GM18873 (cell line): ENCODE measurements around the gene TOR2A.
"Not testable (repeated sequence)": the region's sequence is repeated elsewhere in the genome, so short reads cannot be mapped to it uniquely, and the experiment has no call there.

ENCODE experiments used
- ATAC-seq: cut with Tn5 transposase; IDR thresholded peaks from one replicate; pipeline ENCODE4 v1.9.1; 2021; ENCODE audit warnings: mild to moderate bottlenecking, moderate library complexity, moderate number of reproducible peaks; ENCODE audit not compliant: unreplicated experiment, low FRiP score

Gene TOR2A

DNA sequence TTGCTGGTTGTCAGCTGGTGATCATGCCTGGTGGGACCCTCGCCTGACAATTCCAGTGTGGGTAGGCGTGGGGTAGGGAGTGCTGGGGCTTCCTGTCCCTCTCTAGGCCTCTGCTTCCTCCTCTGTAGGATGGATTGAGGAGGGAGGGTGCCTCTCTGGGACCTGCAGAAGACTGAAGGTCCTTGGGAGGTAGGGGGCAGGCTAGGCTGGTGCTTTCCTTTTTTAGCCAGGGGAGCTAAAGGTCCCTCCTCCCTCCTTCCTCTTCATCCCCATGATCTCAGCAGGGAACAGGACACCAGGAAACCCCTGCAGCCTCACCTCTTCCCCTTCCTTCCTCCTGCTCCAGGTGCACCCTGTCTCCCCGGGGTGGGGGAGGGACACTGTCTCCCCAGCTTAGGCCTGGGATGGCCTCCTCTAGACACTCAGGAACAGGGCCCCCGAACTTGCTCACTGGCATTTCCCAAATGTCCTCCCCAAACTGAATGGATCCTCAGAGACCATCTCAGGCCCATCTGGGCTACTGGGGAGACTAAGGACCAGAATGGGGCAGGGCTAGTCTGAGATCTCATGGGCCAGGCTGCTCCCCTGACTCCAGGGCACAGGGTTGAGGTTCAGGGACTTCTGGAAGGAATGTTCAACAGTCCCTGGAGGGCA is 35.0 kb upstream of the TOR2A start:
- no peak for ATAC-seq

DNA sequence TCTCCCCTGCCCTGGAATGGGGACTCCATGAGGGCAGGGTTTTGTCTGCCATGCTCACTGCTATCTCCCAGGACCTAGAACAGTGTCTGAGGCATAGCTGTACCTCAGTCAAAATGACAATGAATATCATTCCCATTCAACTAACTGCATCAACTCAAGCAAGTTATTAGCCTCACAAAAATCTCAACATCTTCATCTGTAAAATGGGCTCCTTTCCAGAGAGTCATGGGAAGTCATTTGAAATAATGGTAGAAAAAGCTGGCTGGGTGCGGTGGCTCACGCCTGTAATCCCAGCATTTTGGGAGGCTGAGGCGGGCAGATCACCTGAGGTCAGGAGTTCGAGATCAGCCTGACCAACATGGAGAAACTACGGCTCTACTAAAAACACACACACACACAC is 34.0 kb upstream of the TOR2A start:
- ATAC-seq: no peak

DNA sequence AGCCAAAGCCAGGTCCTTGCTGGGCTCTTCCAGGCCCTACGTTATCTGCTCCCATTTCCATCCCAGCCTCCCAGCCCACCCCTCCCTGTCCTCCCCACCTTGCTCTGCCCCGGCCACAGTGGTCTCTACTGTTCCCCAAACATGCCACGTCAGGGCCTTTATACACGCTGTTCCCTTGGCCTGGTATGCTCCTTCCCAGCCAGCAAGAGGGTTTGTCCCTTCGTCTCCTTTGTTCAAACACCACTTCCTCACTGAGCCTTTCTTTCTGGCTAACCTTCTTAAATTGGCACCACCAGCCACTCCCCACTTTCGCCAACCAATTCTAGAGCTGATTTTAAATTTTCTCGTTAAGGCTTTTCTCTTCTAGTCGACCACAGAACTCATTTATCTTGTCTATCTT is 33.6 kb upstream of the TOR2A start:
- no peak for ATAC-seq

DNA sequence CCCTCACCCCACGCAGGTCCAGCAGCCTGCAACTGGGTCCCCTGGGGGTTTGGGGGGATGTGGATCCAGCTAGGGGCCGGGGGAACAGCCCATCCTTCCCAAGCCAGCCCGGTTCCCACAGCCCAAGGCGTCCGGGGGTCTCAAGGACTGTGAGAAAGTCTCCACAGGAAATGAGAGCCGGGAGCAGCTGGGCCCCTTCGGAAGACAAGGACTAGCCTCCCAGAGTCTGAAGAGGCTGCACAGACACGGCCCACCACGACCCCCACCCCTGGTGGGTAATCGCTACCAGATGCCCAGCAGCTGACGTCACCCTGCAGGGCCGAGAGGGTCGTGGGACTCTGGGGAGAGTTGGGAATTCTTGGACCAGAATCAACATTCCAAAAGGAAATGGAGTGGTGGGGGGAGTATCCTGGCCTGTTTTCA is 32.8 kb upstream of the TOR2A start:
- no peak for ATAC-seq

DNA sequence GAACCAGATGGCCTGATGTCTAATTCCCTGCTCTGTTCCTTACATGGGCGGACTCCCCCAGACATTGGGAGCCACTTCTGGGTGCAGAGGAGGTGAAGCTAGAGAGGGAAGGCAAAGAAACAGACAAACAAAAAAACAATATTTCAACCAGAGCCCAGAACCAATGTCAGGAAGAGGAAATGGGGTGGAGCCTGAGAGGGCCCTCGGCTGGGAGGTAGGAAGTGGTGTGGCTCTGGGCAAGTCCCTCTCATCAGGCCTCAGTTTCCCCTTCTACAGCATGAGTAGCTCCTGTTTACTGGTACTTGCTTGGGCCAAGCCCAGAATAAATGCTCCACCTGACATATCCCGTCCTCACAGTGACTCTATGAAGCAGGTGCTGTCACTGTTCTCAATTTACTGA is 32.3 kb upstream of the TOR2A start:
- no peak for ATAC-seq

DNA sequence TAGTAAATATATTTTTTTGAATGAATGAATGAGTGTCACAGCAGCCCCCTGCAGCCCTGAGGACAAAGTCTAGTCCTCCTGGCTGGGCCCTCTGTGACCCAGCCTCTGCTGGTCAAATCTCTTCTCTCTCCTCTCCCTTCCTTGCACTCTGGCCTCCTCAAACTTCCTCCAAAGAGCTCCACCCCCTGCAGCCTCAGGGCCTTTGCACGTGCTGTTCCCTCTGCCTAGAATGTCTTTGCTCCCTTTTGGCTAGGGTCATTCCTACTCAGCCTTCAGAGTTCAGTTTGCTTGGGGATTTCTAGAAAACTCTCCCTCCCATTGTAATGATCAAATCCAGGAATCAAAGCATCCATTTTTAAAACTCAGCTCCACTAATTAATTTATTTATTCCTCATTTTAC is 30.3 kb upstream of the TOR2A start:
- no peak for ATAC-seq

DNA sequence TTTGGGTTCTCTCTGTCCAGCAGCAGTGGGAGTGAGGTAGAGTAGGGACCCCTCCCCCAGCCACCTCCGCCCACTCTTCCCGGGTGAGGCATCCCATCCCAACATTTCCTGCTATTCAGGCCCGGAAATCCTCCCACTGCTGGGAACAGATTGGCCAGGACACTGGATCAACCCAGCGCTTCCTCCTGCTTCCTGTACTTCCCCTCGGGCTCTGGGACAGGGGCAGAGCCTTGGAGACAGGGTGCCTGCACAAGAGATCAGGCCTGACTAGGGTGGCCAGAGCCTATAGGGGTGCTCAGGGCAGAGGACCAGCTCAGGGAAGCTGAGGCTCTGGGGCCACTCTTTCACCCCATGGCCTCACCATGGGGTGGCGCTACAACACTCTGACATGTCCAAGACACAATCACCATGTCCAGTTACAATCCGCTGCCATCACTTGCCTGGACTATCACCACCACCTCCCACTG is 28.9 kb upstream of the TOR2A start:
- no peak for ATAC-seq

DNA sequence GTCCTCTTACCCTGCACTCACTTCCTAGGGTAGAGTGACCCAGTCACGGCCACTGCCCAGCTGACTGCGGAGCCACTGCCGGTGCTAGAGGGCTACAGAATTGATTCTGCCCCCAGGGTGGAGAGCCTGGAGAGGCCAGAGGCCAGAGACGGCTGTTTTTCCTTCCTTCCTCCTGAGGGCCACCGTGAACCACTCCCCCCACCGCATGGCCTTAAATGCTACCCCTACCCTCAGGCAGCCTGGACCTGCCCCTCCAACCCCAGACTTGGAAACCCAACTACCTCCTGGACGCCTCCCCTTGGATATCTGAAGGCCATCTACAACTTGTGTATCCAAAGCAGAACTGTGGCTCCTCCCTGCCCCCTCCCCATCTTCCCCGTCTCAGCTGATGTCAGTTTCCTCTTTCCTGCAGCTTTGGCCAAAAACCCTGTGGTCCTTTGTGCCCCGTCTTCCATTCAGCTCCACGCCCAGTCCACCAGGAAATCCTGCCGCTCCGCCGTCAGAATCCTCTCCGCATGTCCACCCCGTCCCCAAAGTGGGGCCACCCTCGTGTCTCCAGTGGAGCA is 27.1 kb upstream of the TOR2A start:
- no peak for ATAC-seq

DNA sequence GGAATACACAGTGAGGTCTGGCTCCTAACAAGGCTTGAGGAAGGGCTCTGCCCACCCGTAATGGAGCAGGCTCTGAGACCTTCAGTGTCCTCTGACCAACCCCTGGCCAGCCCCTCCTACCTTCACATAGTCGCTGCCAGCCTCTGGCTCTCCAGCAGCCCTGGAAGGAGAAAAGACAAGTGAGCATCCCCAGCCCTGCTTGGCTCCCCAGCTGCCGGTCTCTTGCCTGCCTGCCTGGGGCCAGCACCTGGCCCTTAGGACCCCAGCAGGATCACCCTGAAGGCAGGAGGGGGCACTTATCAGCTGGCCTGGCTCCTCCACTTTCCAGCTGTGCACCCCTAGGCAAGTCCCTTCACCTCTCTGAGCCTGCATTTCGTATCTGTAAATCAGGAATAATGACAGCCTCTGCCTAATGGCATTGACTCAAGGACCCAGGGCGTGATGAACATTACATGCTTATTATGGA is 26.4 kb upstream of the TOR2A start:
- no peak for ATAC-seq

DNA sequence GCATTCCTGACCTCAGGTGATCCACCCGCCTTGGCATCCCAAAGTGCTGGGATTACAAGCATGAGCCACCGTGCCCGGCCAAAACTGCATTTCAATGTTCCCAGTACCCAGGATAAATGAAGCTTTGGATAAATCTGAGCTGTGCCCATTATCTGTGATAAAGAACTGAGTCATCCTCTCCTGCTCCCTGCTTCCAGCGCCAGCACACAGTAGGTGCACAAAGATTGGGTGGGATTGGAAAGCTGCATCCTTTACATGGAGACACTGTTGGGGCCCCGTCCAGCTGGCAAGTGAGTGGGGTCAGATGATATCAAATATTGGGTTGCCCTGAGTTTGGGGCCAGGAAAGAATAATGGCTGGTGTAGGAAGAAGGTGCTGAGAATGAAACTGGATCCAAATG is 26.0 kb upstream of the TOR2A start:
- ATAC-seq: no peak

DNA sequence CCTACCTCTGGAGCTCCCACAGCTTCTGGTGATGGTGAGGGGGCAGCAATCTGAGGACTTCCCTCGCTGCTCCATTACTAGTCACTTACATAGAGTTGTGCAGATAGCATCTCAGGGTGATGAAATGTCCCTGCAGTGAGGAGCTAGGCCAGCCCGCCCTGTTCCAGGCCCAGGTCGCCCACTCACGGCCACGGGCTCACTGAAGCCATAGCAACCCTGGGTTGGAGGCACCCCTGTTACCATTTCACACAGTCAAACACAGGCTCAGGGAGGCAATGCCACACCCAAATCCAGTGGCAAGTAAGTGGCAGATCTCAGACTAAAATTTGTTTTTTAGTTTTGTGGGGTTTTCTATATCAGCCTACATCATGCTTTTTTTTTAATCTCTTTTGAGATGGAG is 23.7 kb upstream of the TOR2A start:
- no peak for ATAC-seq

DNA sequence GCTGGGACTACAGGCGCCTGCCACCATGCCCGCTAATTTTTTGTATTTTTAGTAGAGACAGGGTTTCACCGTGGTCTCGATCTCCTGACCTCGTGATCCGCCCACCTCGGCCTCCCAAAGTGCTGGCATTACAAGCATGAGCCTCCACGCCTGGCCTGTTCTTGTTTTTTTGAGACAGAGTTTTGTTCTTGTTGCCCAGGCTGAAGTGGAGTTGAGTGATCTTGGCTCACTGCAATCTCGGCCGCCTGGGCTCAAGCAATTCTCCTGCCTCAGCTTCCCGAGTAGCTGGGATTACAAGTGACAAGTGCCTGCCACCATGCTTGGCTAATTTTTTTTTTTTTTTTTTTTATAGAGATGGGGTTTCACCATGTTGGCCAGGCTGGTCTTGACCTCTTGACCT is 21.7 kb upstream of the TOR2A start:
- ATAC-seq: not testable (repeated sequence)

DNA sequence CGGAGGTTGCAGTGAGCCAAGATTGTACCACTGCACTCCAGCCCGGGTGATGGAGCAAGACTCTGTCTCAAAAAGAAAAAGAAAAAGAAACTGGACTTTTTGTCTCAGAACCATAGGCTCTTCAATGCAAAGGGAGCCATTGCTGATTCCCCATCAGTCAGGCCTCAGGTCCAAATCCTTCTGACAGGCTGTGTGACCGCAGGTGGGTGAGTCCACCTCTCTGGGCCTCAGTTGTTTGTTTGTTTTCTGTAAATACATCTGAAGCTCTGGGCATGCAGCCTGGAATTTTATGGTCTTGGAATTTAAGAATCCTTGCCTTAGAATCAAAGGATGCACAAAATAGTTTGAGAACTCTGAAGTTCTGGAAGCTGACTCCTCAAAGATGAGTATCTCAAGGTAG is 21.1 kb upstream of the TOR2A start:
- ATAC-seq: no peak

DNA sequence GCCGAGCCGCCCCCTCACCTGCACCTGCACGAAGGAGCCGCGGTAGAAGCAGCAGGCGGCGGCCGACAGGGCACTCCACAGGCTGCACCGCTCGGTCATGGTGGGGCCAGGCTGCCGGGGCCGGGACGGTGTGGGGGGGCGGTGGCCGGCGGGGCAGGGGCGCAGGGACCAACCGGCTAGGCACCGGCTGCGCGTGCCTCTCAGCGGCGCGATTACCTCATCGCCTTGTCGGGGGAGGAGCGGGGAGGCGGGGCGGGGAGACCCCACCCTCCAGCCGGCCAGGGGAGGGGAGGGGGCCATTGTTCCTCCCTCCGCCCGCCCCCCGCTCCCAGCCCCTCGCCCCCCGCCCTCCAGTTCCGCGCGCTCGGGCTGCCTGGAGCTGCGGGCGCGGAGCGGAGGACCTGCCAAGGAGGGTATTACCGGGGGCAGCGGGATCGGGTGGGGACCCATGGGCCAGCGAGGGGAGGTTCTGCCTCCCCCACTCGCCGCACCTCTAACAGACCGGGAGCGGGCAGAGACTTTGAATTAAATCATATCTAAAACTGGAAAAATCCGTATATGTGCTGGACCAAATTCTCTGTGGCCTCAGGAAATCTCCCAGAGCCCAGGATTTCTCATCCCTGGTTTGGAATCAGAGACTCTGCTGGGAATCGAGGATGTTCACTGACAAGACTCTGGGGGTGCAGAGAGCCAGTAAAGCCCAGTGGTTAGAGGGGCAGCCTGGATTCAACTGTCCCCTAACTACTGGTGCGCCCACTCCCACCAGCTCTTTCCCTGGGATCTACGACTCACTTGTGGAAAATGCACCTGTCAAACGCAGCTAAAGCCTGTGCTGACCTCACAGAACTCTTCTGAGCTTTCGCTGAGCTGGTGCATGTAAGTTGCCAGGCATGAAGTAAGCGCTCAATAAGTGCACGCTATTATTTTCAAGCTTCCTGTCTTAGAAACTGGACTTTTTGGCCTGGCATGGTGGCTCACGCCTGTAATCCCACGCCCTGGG is 20.3 kb upstream of the TOR2A start:
- no peak for ATAC-seq

DNA sequence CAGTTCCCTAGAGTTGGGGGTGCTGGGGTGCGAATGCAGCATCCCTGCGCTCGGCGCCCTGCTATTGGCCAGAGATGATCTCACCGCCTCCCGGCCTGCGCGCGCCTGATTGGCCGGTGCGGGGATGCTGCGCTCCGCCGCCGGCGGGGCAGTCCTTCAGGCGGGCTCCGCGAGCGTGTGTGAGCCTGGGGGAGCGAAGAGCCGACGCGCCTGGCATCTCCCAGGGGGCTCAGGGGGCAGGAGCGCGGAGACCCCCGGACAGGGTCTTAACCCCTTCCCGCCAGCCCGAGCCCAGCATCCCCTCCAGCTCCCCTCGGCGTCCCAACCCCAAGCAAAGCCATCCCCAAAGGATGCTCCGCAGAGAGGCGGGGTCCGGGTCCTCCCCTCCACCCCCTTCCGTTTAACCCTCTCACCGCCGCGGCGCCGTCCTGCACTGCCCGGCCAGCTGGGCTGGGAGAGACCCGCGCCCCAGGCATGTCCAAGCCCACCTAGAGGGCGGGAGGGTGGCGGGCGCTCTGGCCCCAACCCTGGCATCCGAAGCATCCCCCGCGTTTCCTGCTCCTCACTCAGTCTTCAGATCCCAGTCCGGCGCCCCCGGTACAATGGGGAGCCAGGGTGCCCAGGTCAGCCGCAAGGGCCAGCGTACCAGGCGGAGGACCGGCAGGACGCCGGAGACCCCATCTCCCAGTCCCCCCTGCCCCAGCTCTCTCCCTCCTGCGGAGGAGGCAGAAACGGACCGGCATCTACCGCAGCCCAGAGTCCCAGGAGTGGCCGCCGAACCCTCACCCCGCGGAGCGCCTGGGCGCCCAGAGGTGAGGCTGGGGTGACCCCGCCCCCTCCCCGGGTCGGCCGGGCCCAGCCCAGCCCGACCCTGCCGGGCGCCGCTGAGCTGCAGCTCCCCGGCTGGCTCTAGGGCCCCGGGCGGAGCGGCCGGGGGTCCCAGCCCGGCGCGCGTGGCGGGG is 19.3 kb upstream of the TOR2A start:
- ATAC-seq: no peak

DNA sequence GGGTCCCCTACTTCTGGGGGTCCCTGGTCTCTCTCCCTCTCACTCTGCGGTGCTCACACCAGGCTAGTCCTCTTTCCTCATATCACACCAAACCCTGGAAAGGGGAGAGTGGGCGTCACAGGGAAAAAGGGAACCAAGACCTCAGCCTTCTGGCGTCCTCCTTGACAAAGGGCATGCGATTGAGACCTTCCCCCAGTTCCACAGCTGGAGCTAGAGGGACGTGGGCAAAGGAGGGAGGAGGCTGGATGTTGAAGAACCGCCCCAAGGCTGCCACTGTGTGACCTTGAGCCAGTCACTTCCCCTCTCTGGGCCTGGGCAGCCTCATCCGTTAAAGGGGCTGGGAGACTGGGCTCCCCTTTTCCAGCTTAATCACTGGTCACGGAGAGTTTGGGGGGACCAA is 18.5 kb upstream of the TOR2A start:
- no peak for ATAC-seq

DNA sequence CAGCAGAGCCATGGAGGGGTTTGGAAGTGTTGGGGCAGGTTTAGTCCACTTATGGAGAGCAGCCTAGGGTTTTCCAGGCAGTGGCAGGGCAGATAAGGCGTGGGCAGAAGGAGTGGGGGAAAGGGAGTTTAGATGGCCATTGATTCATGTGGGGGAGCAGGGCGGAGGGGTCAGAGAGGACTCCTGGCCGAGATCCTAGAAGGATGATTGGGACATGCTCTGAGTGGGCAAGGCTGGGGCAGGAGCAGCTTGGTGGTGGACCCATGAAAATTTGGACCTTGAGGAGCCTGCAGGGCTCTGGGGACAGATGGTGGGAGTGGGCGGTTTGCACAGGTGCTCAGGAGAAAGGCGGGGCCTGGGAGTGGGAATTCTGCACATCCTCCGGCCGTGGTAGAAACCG is 18.1 kb upstream of the TOR2A start:
- no peak for ATAC-seq

DNA sequence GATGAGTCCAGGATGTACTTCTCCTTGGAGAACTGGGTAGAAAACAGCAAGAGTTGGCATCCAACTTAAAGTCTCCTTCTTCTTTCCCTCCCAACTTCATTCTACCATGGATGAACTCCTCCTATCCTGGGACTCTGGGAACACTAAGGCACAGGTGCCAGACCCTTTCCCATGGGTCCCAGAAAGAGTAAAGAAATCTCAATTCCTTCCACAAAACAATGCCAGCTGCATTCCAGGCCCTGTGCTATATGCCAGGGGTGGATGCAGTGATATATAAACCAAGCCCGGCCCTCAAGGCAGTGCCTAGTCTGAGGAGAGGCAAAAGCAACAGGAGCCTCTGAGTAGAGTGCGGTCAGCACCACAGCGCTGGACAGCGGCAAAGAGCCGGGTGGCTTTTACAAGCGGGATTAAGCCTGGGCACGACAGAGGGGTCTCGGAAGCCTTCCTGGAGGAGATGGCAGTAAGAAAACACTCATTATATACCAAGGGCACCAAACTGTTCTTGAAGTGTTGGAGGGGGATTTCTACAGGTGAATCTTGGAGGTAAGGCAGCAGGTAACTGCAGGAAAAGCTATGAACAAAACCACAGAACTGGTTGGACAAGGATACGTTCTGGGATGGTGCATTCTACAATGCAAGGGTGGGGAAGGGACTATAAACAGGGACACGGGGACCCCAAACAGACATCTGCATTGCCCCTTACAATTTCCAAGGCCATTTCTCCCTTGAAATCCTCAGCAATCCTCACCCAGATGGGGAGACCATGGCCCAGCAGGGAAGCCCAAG is 16.4 kb upstream of the TOR2A start:
- ATAC-seq: no peak

DNA sequence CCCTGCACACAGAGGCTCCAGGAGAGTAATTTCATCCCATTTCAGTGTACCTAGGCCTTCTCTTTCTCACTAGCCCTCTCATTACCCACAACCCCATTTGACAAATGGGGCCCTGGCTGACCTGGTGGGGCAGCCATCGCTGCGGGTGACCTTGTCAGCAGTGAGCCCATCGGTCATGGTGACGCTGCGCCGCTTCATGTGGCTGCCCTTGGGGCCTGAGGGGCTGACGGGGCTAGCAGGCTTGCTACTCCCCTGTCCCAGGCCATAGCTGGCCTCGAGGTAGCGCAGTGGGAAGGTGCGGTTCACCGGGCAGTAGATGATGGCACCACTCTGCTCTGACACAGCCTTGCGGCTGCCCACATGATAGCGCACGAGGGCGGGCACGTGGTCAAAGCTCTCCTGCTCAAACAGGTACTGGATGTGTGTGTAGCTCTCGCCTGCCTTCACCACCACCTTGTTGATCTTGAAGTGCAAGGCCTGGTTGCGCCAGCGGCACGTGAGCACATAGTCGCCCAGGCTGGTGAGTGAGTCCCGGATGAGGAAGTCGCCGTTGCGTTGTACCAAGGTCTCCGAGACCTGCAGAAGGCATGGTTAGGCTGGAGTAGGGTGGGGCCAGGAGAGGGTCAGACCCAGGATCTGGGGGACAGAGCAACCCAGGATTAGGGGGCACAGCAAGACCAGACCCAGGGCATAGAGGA is 14.1 kb upstream of the TOR2A start:
- no peak for ATAC-seq
